GM12878 (cell line): ENCODE data around the gene SLC35F3. TPM values are rescaled to one million over a fixed set of nuclear protein-coding genes. Genes with fewer than 3 reads are reported as not detected.

Source experiments
- ATAC-seq: fragments of 200-7000 bp; cut with Tn5 transposase; 3 replicates; pipeline ENCODE4 v1.9.1; 2020; ENCODE audit warnings: mild to moderate bottlenecking, moderate library complexity
- BruUV-seq: library from RNA; stranded (reverse); fragments of 400-500 nt; replicated peaks from 2 replicates; lab custom pipeline; 2021; lab: Mats Ljungman, UMichigan
- CTCF ChIA-PET: fragments of 300-600 bp; sonication (Branson Sonifier 250); formaldehyde crosslinking; extraction: SDS; loops from one replicate; lab custom pipeline; 2021; ENCODE audit warnings: inconsistent platforms; lab: Yijun Ruan, JAX
- POLR2A ChIA-PET: fragments of 350-600 bp; formaldehyde crosslinking; extraction: SDS; loops from one replicate; lab custom pipeline; 2021; ENCODE audit warnings: inconsistent platforms; lab: Charles Lee
- RAD21 ChIA-PET: fragments of 300-600 bp; sonication (Branson Sonifier 250); formaldehyde crosslinking; loops from one replicate; lab custom pipeline; 2023; ENCODE audit warnings: antibody characterized with exemption; ENCODE audit not compliant: unreplicated experiment; lab: Charles Lee
- SMC1A ChIA-PET: fragments of 300-600 bp; sonication (Branson Sonifier 250); formaldehyde crosslinking; loops from one replicate; lab custom pipeline; 2023; ENCODE audit not compliant: unreplicated experiment, uncharacterized antibody; lab: Charles Lee
- DNase-seq: peaks from one replicate; pipeline ENCODE4 v3.0.0-alpha.2; 2011; ENCODE audit warnings: low read depth, low spot score
- FAIRE-seq: peaks from 3 replicates; lab custom pipeline; 2011; peaks lifted over from hg19 to GRCh38; lab: Jason Lieb, UNC
- H2AFZ ChIP-seq: 2 replicates; pipeline ENCODE4 v1.6.0; 2011; ENCODE audit warnings: low read depth, low read length, control low read depth; ENCODE audit not compliant: control insufficient read depth
- H3K27ac ChIP-seq: 2 replicates; pipeline ENCODE4 v1.5.1; 2011; ENCODE audit warnings: control low read depth; ENCODE audit not compliant: control insufficient read depth, insufficient read depth
- H3K27me3 ChIP-seq, 2 experiments: replicated peaks in 1 of 2; 2 replicates each; pipeline versions ENCODE4 v1.6.0 to v1.6.1; 2011; ENCODE audit warnings: low read length in 1 of 2; ENCODE audit not compliant: control insufficient read depth in 2 of 2, insufficient read depth in 2 of 2
- H3K36me3 ChIP-seq, 2 experiments: 2 replicates each; pipeline ENCODE4 v1.5.1; 2011; ENCODE audit warnings: low read length in 1 of 2; ENCODE audit not compliant: control insufficient read depth in 2 of 2, insufficient read depth in 2 of 2
- H3K4me1 ChIP-seq: 2 replicates; pipeline ENCODE4 v1.6.1; 2011; ENCODE audit warnings: mild to moderate bottlenecking, low read length, moderate library complexity, mixed read lengths; ENCODE audit not compliant: control insufficient read depth, insufficient read depth
- H3K4me2 ChIP-seq: 2 replicates; pipeline ENCODE4 v1.6.0; 2011; ENCODE audit warnings: control low read depth; ENCODE audit not compliant: control insufficient read depth, insufficient read depth
- H3K4me3 ChIP-seq: fragments of 200-600 bp; sonication (generic); 2 replicates; pipeline ENCODE4 v1.5.1; 2016
- H3K79me2 ChIP-seq: 2 replicates; pipeline ENCODE4 v1.6.0; 2011; ENCODE audit warnings: low read length; ENCODE audit not compliant: control insufficient read depth, insufficient read depth
- H3K9ac ChIP-seq: 2 replicates; pipeline ENCODE4 v1.8.0; 2011; ENCODE audit warnings: low read length, control low read depth, mixed read lengths; ENCODE audit not compliant: control insufficient read depth, insufficient read depth
- H3K9me3 ChIP-seq: replicated peaks from 3 replicates; pipeline ENCODE4 v1.5.1; 2011; ENCODE audit warnings: mild to moderate bottlenecking, low read length; ENCODE audit not compliant: control insufficient read depth, insufficient read depth
- H4K20me1 ChIP-seq: 2 replicates; pipeline ENCODE4 v1.6.0; 2011; ENCODE audit not compliant: control insufficient read depth, insufficient read depth
- CREM ChIP-seq: IDR thresholded peaks from 2 replicates; pipeline ENCODE4 v1.6.1; 2014; ENCODE audit warnings: antibody characterized with exemption, low read depth
- CTCF ChIP-seq, 3 experiments: IDR thresholded peaks in 2 of 3; conservative IDR thresholded peaks in 1 of 3; 2 replicates each; pipeline ENCODE4 v1.5.1; 2011; ENCODE audit warnings: low read depth in 3 of 3, low read length in 3 of 3, mild to moderate bottlenecking in 3 of 3, control low read depth in 2 of 3, moderate library complexity in 2 of 3, inconsistent platforms in 1 of 3, mixed read lengths in 1 of 3; ENCODE audit not compliant: control insufficient read depth in 2 of 3, insufficient read depth in 1 of 3; ENCODE audit errors: extremely low read depth in 1 of 3
- CUX1 ChIP-seq: IDR thresholded peaks from 2 replicates; pipeline ENCODE4 v1.6.1; 2012; ENCODE audit warnings: improper control_type of control experiment, low read depth, low read length; ENCODE audit not compliant: insufficient replicate concordance
- EP300 ChIP-seq, 2 experiments: fragments of 150-350 bp in 1 of 2; IDR thresholded peaks; 2 replicates each; pipeline ENCODE4 v1.6.1; 2011 to 2012; ENCODE audit warnings: low read depth in 2 of 2, low read length in 2 of 2, borderline replicate concordance in 1 of 2, improper control_type of control experiment in 1 of 2, inconsistent platforms in 1 of 2; ENCODE audit not compliant: control insufficient read depth in 1 of 2
- FOXK2 ChIP-seq: fragments of 450-650 bp; IDR thresholded peaks from 2 replicates; pipeline ENCODE4 v1.6.1; 2017; ENCODE audit warnings: mild to moderate bottlenecking, moderate library complexity
- IRF4 ChIP-seq: IDR thresholded peaks from 2 replicates; pipeline ENCODE4 v1.6.1; 2011; ENCODE audit warnings: low read depth, low read length
- LARP7 ChIP-seq: fragments of 450-650 bp; IDR thresholded peaks from 2 replicates; pipeline ENCODE4 v1.6.1; 2017; ENCODE audit warnings: mild to moderate bottlenecking
- MTA2 ChIP-seq: fragments of 450-650 bp; IDR thresholded peaks from 2 replicates; pipeline ENCODE4 v1.6.1; 2016; ENCODE audit warnings: low read depth, mild to moderate bottlenecking, moderate library complexity
- MTA3 ChIP-seq: IDR thresholded peaks from 2 replicates; pipeline ENCODE4 v1.6.1; 2012; ENCODE audit warnings: low read length, inconsistent platforms, borderline replicate concordance
- MXI1 ChIP-seq: fragments of 150-350 bp; IDR thresholded peaks from 2 replicates; pipeline ENCODE4 v1.6.1; 2011; ENCODE audit warnings: low read depth, mild to moderate bottlenecking, inconsistent platforms, low read length, improper control_type of control experiment
- NR2C2 ChIP-seq: IDR thresholded peaks from 2 replicates; pipeline ENCODE4 v1.6.1; 2011; ENCODE audit warnings: borderline replicate concordance, low read depth; ENCODE audit not compliant: control insufficient read depth, insufficient read length
- POLR2AphosphoS2 ChIP-seq: IDR thresholded peaks from 2 replicates; pipeline ENCODE4 v1.6.1; 2011; ENCODE audit warnings: low read depth, mild to moderate bottlenecking, low read length, improper control_type of control experiment, moderate library complexity
- RAD21 ChIP-seq: IDR thresholded peaks from 2 replicates; pipeline ENCODE4 v1.6.1; 2011; ENCODE audit warnings: mild to moderate bottlenecking, low read depth, low read length, moderate library complexity; ENCODE audit not compliant: insufficient read depth
- RBBP5 ChIP-seq: fragments of 200-600 bp; sonication (generic); conservative IDR thresholded peaks from 2 replicates; pipeline ENCODE4 v1.6.1; 2016
- RELA ChIP-seq: fragments of 450-650 bp; IDR thresholded peaks from 2 replicates; pipeline ENCODE4 v1.8.0; 2014; ENCODE audit warnings: borderline replicate concordance; ENCODE audit not compliant: partially characterized antibody
- RFX5 ChIP-seq: IDR thresholded peaks from 2 replicates; pipeline ENCODE4 v1.6.1; 2011; ENCODE audit warnings: low read depth, low read length, improper control_type of control experiment
- TARDBP ChIP-seq: IDR thresholded peaks from 2 replicates; pipeline ENCODE4 v1.6.1; 2016; ENCODE audit warnings: borderline replicate concordance
- ZNF24 ChIP-seq: fragments of 450-650 bp; IDR thresholded peaks from 2 replicates; pipeline ENCODE4 v1.6.1; 2017; ENCODE audit warnings: antibody characterized with exemption, mild to moderate bottlenecking
- ZNF622 ChIP-seq: fragments of 450-650 bp; IDR thresholded peaks from 2 replicates; pipeline ENCODE4 v1.6.1; 2017; ENCODE audit warnings: mild to moderate bottlenecking, inconsistent platforms
- WGBS: methylation state at CpG from one replicate; pipeline ENCODE4 v1.1.6; 2016; ENCODE audit warnings: low lambda C conversion rate; ENCODE audit not compliant: insufficient replicate concordance, insufficient coverage; ENCODE audit errors: missing lambda C conversion rate; 5-methylcytosine and 5-hydroxymethylcytosine counted together
- in situ Hi-C: fragments of 300-500 bp; cut with MboI; formaldehyde crosslinking; loops from 9 replicates; pipeline ENCODE4 v1.14.3; 2018; ENCODE audit warnings: mixed read lengths
- intact Hi-C: fragments of 100-400 bp; cut with micrococcal nuclease; formaldehyde crosslinking; loops from one replicate; pipeline ENCODE4 v1.14.2; 2022; ENCODE audit not compliant: unreplicated experiment
- polyA plus RNA-seq, 11 experiments: library from polyadenylated mRNA; depleted of rRNA in 4 of 11; unstranded in 6 of 11; stranded (reverse) in 5 of 11; fragments of >200 nt; fragmentation: Nextera tagmentation in 4 of 11; fragmentation: Illumina TruSeq in 1 of 11; extraction: Ambion mirVana in 4 of 11; extraction: Trizol in 1 of 11; gene quantifications; 1 replicate in 1 of 11; 2 replicates in 10 of 11; pipeline versions ENCODE4 v1.2.1 to v1.2.3, GENCODE V29; 2011 to 2016; ENCODE audit warnings: inconsistent platforms in 2 of 11, missing spikeins in 2 of 11, low read depth in 1 of 11
- total RNA-seq, 4 experiments: library from RNA; depleted of rRNA in 3 of 4; stranded (reverse); fragments of >200 nt in 3 of 4; fragmentation: Illumina TruSeq in 1 of 4; extraction: Trizol in 1 of 4; gene quantifications; 2 replicates each; pipeline versions ENCODE4 v1.2.1 to v1.2.3, GENCODE V29; 2013 to 2021

Gene SLC35F3
- total and polyA plus RNA-seq, 10 of the 15 experiments (the other 5 are each of a cell fraction or from before 2014, with no cell fraction given): 1.0 to 8.6 (median 5.7) TPM

GRCh38 chr1:234265861-234266260 is 361.4 kb downstream of the SLC35F3 start:
- no peak overlapping the region for H2AFZ ChIP-seq
- intact Hi-C loops (no loop called here), in situ Hi-C loops (no loop called here)
- FAIRE-seq: no peak
- no peak overlapping the region for H3K9ac ChIP-seq
- H3K27ac ChIP-seq: no peak overlapping the region
- no peak for ATAC-seq
- ChIA-PET POLR2A (no interaction called here), SMC1A (no interaction called here), RAD21 (no interaction called here), CTCF (interaction anchor here (3.8 kb wide), 1 partner anchor 44 kb away, joined by 17 read pairs; no protein-coding TSS in a partner anchor)
- no peaks in the 10 kb centered on the region for H4K20me1 ChIP-seq
- no peak overlapping the region for H3K4me2 ChIP-seq
- DNase-seq: no peak
- H3K27me3 ChIP-seq: no peaks in the 10 kb centered on the region
- no peaks in the 10 kb centered on the region; the same call in 2 of the 3 replicates for H3K9me3 ChIP-seq
- peaks cover 9% of the 10 kb centered on the region for H3K4me1 ChIP-seq
- no peaks in the 10 kb centered on the region; a peak in 1 of 4 replicates for H3K36me3 ChIP-seq
- BruUV-seq: no TSS peak
- no peaks in the 10 kb centered on the region for H3K79me2 ChIP-seq
- 0% methylated on average over 1 of the region's 1 CpG for WGBS
- no peak overlapping the region for H3K4me3 ChIP-seq
- TF ChIP-seq CTCF (IDR thresholded peaks at IDR 0.05 in 2 of 3, conservative IDR thresholded peaks at IDR 0.05 in 1 of 3; ENCODE audit: control insufficient read depth in 2 of 3, extremely low read depth in 1 of 3, insufficient read depth in 1 of 3, low read depth in 3 of 3, low read length in 3 of 3): no peak
- TF ChIP-seq CUX1: no peak
- no peak for TF ChIP-seq MTA3
- TF ChIP-seq RAD21: no peak
- no peak for TF ChIP-seq LARP7
- TF ChIP-seq POLR2AphosphoS2: no peak
- TF ChIP-seq IRF4: no peak
- TF ChIP-seq ZNF622: no peak
- TF ChIP-seq FOXK2: no peak
- no peak for TF ChIP-seq EP300 (IDR thresholded peaks at IDR 0.05; ENCODE audit: borderline replicate concordance in 1 of 2, control insufficient read depth in 1 of 2, low read depth in 2 of 2, low read length in 2 of 2)
- no peak for TF ChIP-seq RBBP5
- TF ChIP-seq MTA2: no peak
- TF ChIP-seq RFX5: no peak
- no peak for TF ChIP-seq TARDBP
- no peak for TF ChIP-seq MXI1
- no peak for TF ChIP-seq RELA
- TF ChIP-seq ZNF24: no peak
- no peak for TF ChIP-seq CREM
- TF ChIP-seq NR2C2: no peak
